ENCODE data around the gene NAT10.
"Not testable (repeated sequence)": the region's sequence is repeated elsewhere in the genome, so short reads cannot be mapped to it uniquely, and the experiment has no call there.

Gene NAT10

DNA sequence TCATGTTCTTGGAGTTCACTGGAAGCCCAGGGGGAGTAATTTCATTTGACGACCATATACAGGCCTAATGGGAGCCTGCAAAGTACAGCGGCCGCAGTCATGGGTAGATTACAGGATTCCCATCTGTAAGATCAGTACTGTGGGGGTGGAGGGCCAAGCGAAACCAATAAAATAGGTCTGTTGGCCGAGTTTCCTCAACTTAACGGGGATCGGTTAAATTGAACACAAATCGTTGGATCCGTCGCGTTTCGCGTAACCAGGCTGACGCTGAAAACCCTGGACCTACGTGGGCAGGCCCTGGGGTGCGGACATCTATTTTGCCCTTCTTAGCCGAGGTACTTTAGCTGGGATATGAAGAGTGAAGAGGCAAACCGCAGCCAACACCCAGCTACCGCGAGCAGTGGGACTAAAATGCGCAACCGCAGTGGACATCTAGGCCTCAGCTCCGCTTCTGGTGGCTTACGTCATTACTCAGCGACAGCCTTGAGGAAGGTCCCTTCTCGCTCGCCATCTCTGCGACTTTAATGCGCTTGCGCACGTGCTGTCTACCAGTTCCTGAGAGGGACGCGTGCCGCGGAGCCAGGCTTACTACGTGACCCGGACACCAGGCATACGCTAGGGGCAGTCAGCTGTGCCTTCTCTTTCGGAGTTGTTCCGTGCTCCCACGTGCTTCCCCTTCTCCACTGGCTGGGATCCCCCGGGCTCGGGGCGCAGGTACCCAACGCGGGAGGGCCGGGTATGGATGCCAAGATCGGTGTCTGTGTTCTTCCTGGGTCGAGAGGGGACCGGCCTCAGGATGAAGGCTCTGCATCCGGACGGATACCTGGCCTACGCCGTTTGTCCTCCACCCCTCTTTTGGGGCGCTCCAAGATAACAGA lies at the start of gene NAT10:
Gene NAT10 (plus strand): TSS at position 551 of the 878 bp plus-strand sequence. CDS start 2,597 bp downstream, outside the sequence.
- DNase-seq (ENCODE audit: low read depth) = peak; percentile 94

GRCh38 chr11:34056672-34057071 lies 48.8 kb upstream of the NAT10 start:
- DNase-seq (ENCODE audit: low read depth) = no peak

DNA sequence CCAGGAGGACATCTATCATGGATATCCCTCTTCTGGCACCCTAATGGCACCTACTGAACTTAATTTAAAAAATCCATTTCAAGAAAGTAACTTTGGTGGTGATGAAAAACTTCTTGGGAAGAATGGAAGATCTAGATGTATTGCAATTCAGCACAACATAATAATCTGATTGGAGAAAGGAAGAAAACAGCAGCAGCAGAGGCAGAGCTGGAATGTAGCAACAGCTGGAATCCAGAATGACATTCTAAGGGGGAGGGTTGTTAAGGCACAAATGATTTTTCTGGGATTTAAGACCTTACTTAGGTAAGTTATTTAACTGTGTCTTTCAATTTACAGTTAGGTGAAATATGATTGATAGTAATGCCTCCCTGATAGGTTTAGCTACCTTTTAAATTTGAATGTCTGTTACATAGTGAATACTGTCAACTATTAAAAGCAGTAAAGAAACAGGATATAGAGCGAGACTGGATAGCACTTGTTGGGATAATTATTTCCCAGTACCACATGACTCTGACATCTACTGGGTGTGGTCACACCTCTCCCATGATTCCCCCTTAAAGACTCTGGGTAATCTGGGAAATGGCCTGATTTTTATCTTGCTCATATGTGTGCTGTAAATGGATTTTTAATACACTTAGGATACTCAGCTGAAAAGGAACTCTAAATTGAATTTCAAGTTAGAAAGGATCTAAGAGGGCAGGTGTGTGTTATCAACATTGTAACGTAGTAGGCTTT lies 42.2 kb upstream of the NAT10 start:
- no peak for DNase-seq (ENCODE audit: low read depth)

GRCh38 chr11:34064291-34064690 lies 41.1 kb upstream of the NAT10 start:
- no peak for DNase-seq (ENCODE audit: low read depth)

DNA sequence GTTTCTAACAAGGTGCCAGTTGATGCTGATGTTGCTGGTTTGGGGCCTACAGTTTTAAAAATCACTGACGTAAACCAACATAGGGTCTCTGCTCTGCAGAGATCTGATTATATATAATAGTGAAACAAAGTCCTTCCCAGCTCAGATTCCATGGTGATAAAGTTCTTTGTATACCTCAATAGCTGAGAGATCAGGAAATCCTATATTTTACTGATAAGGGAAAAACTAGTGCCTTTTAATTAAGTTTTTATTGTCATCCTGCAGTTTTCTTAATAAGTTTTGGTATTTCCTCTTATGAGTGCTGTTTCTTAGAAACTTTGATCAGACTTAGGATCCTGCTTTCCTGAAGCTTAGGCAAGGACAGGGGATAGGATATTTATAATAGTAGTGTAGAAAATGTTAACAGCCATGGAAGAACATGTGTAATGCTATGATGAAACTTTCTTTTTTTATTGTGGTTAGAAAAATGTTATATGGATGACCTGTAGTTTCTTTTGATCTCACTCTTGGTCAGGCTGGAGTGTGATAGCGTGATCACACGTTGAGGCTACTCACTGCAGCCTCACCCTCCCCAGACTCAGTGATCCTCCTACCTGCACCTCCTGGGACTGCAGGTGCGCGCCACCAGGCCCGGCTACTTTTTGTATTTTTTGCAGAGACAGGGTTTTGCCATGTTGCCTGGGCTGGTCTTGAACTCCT lies 39.8 kb upstream of the NAT10 start:
- DNase-seq (ENCODE audit: low read depth) = no peak

DNA sequence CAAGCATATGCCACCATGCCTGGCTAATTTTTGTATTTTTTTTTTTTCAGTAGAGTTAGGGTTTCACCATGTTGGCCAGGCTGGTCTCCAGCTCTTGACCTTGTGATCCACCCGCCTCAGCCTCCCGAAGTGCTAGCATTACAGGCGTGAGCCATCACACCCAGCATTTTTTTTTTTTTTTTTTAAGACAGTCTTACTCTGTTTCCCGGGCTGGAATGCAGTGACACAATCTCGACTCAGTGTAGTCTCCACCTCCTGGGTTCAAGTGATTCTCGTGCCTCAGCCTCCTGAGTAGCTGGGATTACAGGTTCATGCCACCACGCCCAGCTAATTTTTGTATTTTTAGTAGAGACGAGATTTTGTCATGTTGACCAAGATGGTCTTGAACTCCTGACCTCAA lies 38.7 kb upstream of the NAT10 start:
- not testable (repeated sequence) for DNase-seq (ENCODE audit: low read depth)

GRCh38 chr11:34067383-34068065 lies 37.9 kb upstream of the NAT10 start:
- DNase-seq (ENCODE audit: low read depth) = no peak

DNA sequence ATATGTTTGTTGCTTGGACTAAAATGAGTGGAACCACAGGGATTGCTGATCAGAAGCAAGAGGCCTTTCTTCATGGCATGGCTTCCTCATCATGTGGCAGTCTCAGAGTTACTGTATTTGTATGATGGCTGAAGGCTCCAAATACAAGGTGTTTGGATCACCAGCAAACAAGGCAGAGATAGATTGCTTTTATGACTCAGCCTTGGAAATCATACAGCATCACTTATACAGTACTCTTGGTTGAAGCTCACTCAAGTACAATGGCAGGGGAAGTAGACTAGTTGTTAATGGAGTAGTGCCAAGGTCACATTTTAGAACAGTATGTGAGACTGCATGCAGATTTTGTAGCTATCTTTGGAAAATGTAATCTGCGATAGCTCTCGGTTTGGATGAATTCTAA lies 37.3 kb upstream of the NAT10 start:
- no peak for DNase-seq (ENCODE audit: low read depth)

GRCh38 chr11:34071306-34071705 lies 34.1 kb upstream of the NAT10 start:
- DNase-seq (ENCODE audit: low read depth) = not testable (repeated sequence)

- no peak for DNase-seq (ENCODE audit: low read depth)
Measured at GRCh38 chr11:34072041-34072440, 33.4 kb upstream of the NAT10 start.

GRCh38 chr11:34072832-34073231 lies 32.6 kb upstream of the NAT10 start:
- no peak for DNase-seq (ENCODE audit: low read depth)

GRCh38 chr11:34074391-34074790 lies 31.0 kb upstream of the NAT10 start:
- DNase-seq (ENCODE audit: low read depth) = no peak

- DNase-seq (ENCODE audit: low read depth) = no peak
Measured at GRCh38 chr11:34075178-34075820, 30.1 kb upstream of the NAT10 start.

DNA sequence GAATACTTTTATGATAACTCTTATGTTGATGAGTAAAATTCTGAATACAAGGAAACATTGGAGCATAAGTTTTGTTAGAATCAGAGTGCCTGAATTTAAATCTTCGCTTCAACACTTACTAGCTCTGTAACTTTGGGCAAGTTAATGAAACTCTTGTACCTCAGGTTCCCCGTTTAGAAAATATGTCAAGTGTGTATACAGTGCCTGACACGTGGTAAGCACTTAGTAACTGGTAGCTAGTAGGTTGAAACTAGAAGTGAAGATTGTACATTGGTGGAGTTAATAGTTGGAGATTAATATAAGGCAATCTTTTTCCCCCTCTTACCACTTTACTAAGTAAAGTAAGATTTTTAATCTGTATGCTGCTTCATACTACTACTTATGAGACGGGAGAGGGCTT lies 24.8 kb upstream of the NAT10 start:
- DNase-seq (ENCODE audit: low read depth) = no peak

DNA sequence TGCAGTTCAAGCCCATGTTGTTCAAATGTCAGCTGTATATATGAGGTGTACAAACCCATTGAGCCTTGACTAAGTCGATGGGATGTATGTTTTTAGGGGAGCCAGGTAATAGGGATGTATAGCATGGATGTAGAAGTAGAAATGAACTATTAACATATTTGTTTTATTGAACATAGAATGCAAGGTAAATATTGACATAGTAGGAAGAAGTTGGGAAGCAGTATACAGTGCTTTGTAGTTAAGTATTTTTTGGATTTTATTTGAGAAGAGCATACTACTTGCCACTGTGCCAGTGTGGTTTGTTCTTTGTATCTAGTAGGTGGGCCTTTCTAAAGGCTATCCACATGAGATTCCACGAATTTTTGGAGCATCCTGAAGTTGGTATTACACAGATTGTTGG lies 20.8 kb upstream of the NAT10 start:
- DNase-seq (ENCODE audit: low read depth) = no peak

- no peak for DNase-seq (ENCODE audit: low read depth)
Measured at GRCh38 chr11:34086554-34087283, 18.7 kb upstream of the NAT10 start.

DNA sequence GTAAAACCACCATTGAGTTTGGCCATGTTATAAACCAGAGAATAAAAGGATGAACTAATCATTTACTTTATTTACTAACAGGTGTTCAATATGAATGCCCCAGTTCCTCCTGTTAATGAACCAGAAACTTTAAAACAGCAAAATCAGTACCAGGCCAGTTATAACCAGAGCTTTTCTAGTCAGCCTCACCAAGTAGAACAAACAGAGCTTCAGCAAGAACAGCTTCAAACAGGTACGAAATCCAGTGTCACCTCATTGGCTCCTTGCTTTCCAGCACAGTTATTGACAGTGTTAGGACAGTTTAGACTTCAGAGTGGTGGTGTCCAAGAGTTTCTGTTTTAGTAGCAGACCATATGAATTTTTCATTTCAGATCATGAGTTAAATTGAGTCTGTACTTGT lies 13.6 kb upstream of the NAT10 start:
- DNase-seq (ENCODE audit: low read depth) = no peak

GRCh38 chr11:34094900-34095299 lies 10.5 kb upstream of the NAT10 start:
- DNase-seq (ENCODE audit: low read depth) = not testable (repeated sequence)

DNA sequence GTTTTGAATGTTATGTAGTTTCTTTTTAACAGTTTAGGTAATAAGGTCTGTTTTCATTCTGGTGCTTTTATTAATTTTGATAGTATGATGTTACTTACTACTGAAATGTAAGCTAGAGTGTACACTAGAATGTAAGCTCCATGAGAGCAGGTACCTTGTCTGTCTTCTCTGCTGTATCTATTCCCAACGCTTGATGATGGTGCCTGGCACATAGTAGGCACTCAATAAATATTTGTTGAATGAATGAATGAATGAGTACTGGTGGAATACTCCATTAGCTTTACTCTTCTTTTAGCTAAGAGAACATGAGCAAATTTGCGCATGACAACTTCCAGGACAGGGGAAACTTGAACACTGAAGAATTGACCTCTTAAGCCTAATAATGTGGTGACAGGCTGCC lies 6.6 kb upstream of the NAT10 start:
- DNase-seq (ENCODE audit: low read depth) = no peak

- DNase-seq (ENCODE audit: low read depth) = no peak
Measured at GRCh38 chr11:34104680-34105078, 750 bp upstream of the NAT10 start.

DNA sequence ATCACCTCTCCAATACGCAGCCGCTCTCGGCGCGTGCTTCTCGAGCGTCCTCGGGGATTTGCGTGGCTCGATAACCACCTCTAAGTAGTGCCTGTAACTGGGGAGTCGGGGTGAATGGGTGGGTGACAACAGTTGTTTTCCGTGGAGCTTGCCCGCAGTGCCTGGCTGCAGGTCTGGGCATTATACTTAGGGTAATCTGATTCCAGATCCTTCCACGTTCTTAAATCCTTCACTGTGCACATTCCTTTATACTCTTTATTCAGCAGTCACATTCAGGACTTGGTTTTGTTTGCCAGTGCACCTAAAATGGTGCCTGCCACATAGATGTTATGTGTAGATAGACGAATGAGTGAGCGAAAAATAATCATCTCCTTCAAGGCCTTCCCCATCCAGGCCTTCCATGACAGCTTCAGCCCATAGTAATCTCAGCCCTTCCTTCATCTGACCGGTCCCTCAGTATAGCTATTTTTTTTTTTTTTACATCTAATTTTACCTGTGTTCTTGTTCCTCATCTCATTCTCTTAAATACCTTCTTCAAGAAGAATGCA lies 602 bp downstream of the NAT10 start:
- DNase-seq (ENCODE audit: low read depth) = no peak
